Heart right ventricle (tissue), 16 donors: ENCODE data around the gene PPIP5K2. TPM values are rescaled to one million over a fixed set of nuclear protein-coding genes. Genes with fewer than 3 reads are reported as not detected.

Source experiments
- ATAC-seq, 8 donors: fragments of 200-7000 bp; cut with Tn5 transposase; one replicate each; pipeline ENCODE4 v1.9.1; 2020; ENCODE audit warnings: mild to moderate bottlenecking in 8 of 8, moderate library complexity in 8 of 8, moderate number of reproducible peaks in 1 of 8
- DNase-seq, 2 donors: peaks; one replicate each; pipeline ENCODE4 v3.0.0-alpha.2; 2020
- H3K27ac ChIP-seq, 10 donors: fragments of 200-600 bp; sonication (generic) in 2 of 10; one replicate each; pipeline versions ENCODE4 v1.5.0 to v1.8.0; 2020 to 2022; ENCODE audit warnings: mild to moderate bottlenecking in 3 of 10
- H3K27me3 ChIP-seq, 7 donors: fragments of 200-600 bp; one replicate each; pipeline ENCODE4 v1.8.0; 2021 to 2022; ENCODE audit warnings: mild to moderate bottlenecking in 2 of 7
- H3K36me3 ChIP-seq, 9 donors: fragments of 200-600 bp; sonication (generic) in 1 of 9; one replicate each; pipeline versions ENCODE4 v1.5.0 to v1.8.0; 2020 to 2022; ENCODE audit warnings: mild to moderate bottlenecking in 2 of 9
- H3K4me1 ChIP-seq, 9 donors: fragments of 200-600 bp; sonication (generic) in 1 of 9; one replicate each; pipeline versions ENCODE4 v1.5.0 to v1.8.0; 2020 to 2022; ENCODE audit warnings: mild to moderate bottlenecking in 4 of 9
- H3K4me3 ChIP-seq, 10 donors: fragments of 200-600 bp; sonication (generic) in 2 of 10; one replicate each; pipeline versions ENCODE4 v1.5.0 to v1.8.0; 2020 to 2022; ENCODE audit warnings: mild to moderate bottlenecking in 7 of 10, moderate library complexity in 2 of 10
- H3K9me3 ChIP-seq, 11 donors: fragments of 200-600 bp in 10 of 11; sonication (generic) in 2 of 11; one replicate each; pipeline versions ENCODE4 v1.5.0 to v1.8.0; 2013 to 2022; ENCODE audit warnings: mild to moderate bottlenecking in 2 of 11, control low read depth in 1 of 11, moderate library complexity in 1 of 11
- CTCF ChIP-seq, 9 donors: fragments of 200-600 bp; sonication (generic) in 2 of 9; IDR thresholded peaks; one replicate each; pipeline versions ENCODE4 v1.5.0 to v1.8.0; 2021 to 2022; ENCODE audit warnings: antibody characterized with exemption in 9 of 9, mild to moderate bottlenecking in 5 of 9, moderate library complexity in 1 of 9
- WGBS, 2 donors: extraction: QIAGEN DNeasy Blood & Tissue Kit; methylation state at CpG; one replicate each; pipeline ENCODE4 v1.1.7; 2013; ENCODE audit warnings: inconsistent platforms in 1 of 2; 5-methylcytosine and 5-hydroxymethylcytosine counted together
- intact Hi-C, 10 donors: fragments of 100-400 bp; cut with DNase I; formaldehyde crosslinking; loops; one replicate each; pipeline versions ENCODE4 v1.11.1 to v1.14.2; 2022
- polyA plus RNA-seq, 2 donors: library from polyadenylated mRNA; stranded (reverse); fragments of 200-250 nt; gene quantifications; one replicate each; pipeline ENCODE4 v1.2.3, GENCODE V29; 2013
- total RNA-seq, 10 donors: library from RNA; stranded (reverse); fragmentation: NEBNext Ultra II Directional in 3 of 10; extraction: Animal tissue kit (Norgen Biotek cat#: 25700) in 3 of 10; gene quantifications; one replicate each; pipeline versions ENCODE4 v1.2.1 to v1.2.4, GENCODE V29; 2021 to 2023
- donor health status: Arrhythmogenic right ventricular cardiomyopathy.
- donor health status: ischemic (EF 13 %, LVEDD 7.1; RV severe dilation, severe dysfunction).
- donor health status: healthy with polysubstance abuse.
- donor health status: DM: no; HTN: yes; CAD: no.
- donor health status: DM: no; HTN: no; CAD: no.
- donor health status: ischemic (EF 25% LVEDD 6.9; RV normal size, moderate dysfunction).
- donor health status: ischemic (EF 25% LVEDD 5.7; RV mildly dilated, moderate dysfunction).
- donor health status: healthy.
- donor health status: DM: yes; HTN: yes; CAD: no.
- donor health status: Ischemic cardiomyopathy.
- donor health status: ischemic (EF 35%, LVEDD 5.7; RV mildly dilated, moderate dysfunction).
- donor health status: nonischemic (EF 11% LVEDD 7.7; RV severe dilation, severe dysfunction).
- donor health status: DM: yes; HTN: yes; CAD: no.
- donor health status: PGD.
- donor health status: ischemic (EF 29% LVEDD 5.4; RV normal size, mild dysfunction).
- donor health status: nonischemic (EF 23%, LVEDD 6.1; RV moderate dilation, normal function).

PPIP5K2 gene
- total and polyA plus RNA-seq, 12 donors, result 17.1 to 72.9 (median 35.6) TPM

GRCh38 chr5:103111468-103111867 is 8.6 kb upstream of the PPIP5K2 start:
- H3K27me3 ChIP-seq, result no peaks in the 10 kb centered on the region
- WGBS, 2 donors, result 81 to 84% methylated on average over 2 of the region's 2 CpGs
- intact Hi-C loops, result loop anchor here in 1 of 10 donors (10.0 kb wide), 1 partner anchor 347 kb away; no protein-coding TSS in a partner anchor

GRCh38 chr5:103112910-103113309 is 7.2 kb upstream of the PPIP5K2 start:
- Histone ChIP-seq H3K27me3 (no peaks in the 10 kb centered on the region), H3K9me3 (peaks cover 0 to 5% (median 0%) of the 10 kb centered on the region in 11 donors), H3K36me3 (peaks cover 0 to 6% (median 0%) of the 10 kb centered on the region in 9 donors), H3K27ac (no peak overlapping the region), H3K4me3 (no peak overlapping the region), H3K4me1 (peaks cover 0 to 15% (median 3%) of the 10 kb centered on the region in 9 donors)
- TF ChIP-seq CTCF (IDR thresholded peaks at IDR 0.05), result no peak
- ATAC-seq (peak in 1 of 8 donors; percentile 38), DNase-seq (no peak)
- WGBS, 2 donors, result 88 to 89% methylated on average over 2 of the region's 2 CpGs
- intact Hi-C loops, result loop anchor here in 1 of 10 donors (10.0 kb wide), 1 partner anchor 348 kb away; no protein-coding TSS in a partner anchor

More at GRCh38 chr5:103111468-103111867, 8.6 kb upstream of the PPIP5K2 start:
- Histone ChIP-seq H3K4me3 (no peak overlapping the region), H3K36me3 (peaks cover 0 to 21% (median 0%) of the 10 kb centered on the region in 9 donors), H3K4me1 (peaks cover 0 to 12% (median 0%) of the 10 kb centered on the region in 9 donors), H3K27ac (peak overlapping the region in 1 of 10 donors; percentile 41), H3K9me3 (peaks cover 0 to 5% (median 0%) of the 10 kb centered on the region in 11 donors)
- ATAC-seq (no peak), DNase-seq (no peak)
- TF ChIP-seq CTCF (IDR thresholded peaks at IDR 0.05), result no peak

GRCh38 chr5:103114440-103114839 is 5.7 kb upstream of the PPIP5K2 start:
- DNase-seq, result no peak
- WGBS, 2 donors, result 88% methylated on average over 2 of the region's 2 CpGs
- no peak for TF ChIP-seq CTCF (IDR thresholded peaks at IDR 0.05)
- Histone ChIP-seq H3K27ac (no peak overlapping the region), H3K27me3 (no peaks in the 10 kb centered on the region), H3K36me3 (no peaks in the 10 kb centered on the region), H3K4me1 (peaks cover 0 to 28% (median 13%) of the 10 kb centered on the region in 9 donors), H3K9me3 (peaks cover 0 to 5% (median 0%) of the 10 kb centered on the region in 11 donors), H3K4me3 (no peak overlapping the region)
- ATAC-seq, result no peak
- intact Hi-C loops, result loop anchor here in 1 of 10 donors (10.0 kb wide), 1 partner anchor 350 kb away; no protein-coding TSS in a partner anchor

GRCh38 chr5:103117471-103117991 is 2.6 kb upstream of the PPIP5K2 start:
- ATAC-seq (no peak), DNase-seq (no peak)
- Histone ChIP-seq H3K9me3 (no peaks in the 10 kb centered on the region), H3K4me1 (peaks cover 0 to 41% (median 31%) of the 10 kb centered on the region in 9 donors), H3K27me3 (no peaks in the 10 kb centered on the region), H3K4me3 (no peak overlapping the region), H3K27ac (no peak overlapping the region), H3K36me3 (no peaks in the 10 kb centered on the region)
- intact Hi-C loops, result loop anchor here in 1 of 10 donors (10.0 kb wide), 1 partner anchor 353 kb away; no protein-coding TSS in a partner anchor
- no peak for TF ChIP-seq CTCF (IDR thresholded peaks at IDR 0.05)
- 85 to 90% methylated on average over 4 of the region's 4 CpGs for WGBS, 2 donors
